Neural progenitor cell (in vitro differentiated cells): Measurements from ENCODE around the gene RBP4.

Experiments
- EZH2 ChIP-seq: fragments of 200-600 bp; sonication (generic); IDR thresholded peaks from 2 replicates; pipeline ENCODE4 v1.6.1; 2017; ENCODE audit warnings: antibody characterized with exemption, mild to moderate bottlenecking, moderate library complexity
- TF ChIP-seq, protein P1 (sequence below): fragments of 200-600 bp; sonication (generic); IDR thresholded peaks from 2 replicates; pipeline ENCODE4 v1.5.1; 2017; ENCODE audit warnings: antibody characterized with exemption, mild to moderate bottlenecking

DNA sequence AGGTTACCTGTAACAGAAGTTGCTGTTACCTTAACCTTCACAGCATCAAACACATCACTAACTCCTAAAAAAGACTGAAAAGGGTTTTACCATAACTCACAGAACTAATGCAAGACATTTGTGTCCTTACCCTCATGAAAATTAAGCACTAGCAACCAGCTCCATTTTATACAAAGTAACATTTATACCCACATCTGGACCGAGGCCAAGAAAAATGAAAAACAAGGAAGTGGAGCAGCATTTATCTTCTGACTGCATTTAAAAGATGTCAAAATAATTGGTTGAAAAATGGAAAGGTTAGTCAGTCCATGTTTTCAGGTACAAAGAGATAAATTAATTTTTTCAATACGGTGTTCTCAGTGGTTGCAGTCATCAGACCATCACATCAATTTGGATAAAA, 3.1 kb upstream of the RBP4 start:
- TF ChIP-seq, protein P1, sequence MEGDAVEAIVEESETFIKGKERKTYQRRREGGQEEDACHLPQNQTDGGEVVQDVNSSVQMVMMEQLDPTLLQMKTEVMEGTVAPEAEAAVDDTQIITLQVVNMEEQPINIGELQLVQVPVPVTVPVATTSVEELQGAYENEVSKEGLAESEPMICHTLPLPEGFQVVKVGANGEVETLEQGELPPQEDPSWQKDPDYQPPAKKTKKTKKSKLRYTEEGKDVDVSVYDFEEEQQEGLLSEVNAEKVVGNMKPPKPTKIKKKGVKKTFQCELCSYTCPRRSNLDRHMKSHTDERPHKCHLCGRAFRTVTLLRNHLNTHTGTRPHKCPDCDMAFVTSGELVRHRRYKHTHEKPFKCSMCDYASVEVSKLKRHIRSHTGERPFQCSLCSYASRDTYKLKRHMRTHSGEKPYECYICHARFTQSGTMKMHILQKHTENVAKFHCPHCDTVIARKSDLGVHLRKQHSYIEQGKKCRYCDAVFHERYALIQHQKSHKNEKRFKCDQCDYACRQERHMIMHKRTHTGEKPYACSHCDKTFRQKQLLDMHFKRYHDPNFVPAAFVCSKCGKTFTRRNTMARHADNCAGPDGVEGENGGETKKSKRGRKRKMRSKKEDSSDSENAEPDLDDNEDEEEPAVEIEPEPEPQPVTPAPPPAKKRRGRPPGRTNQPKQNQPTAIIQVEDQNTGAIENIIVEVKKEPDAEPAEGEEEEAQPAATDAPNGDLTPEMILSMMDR = no peak
- no peak for TF ChIP-seq EZH2
